ENCODE measurements around the gene SLC26A6. TPM values are rescaled to one million over a fixed set of nuclear protein-coding genes. Genes with fewer than 3 reads are reported as not detected.

SLC26A6 gene
- total and polyA plus RNA-seq, 2 of the 13 experiments (the other 11 are each of a cell fraction or from before 2014, with no cell fraction given): 40.7 to 184 TPM

GRCh38 chr3:48662753-48663488 is 27.7 kb upstream of the SLC26A6 start, which contains the start of gene CELSR3 (continued):
- peak; percentile 65; the same call in 1 of the 2 replicates for TF ChIP-seq KDM2A (CRISPR knock-in tag; IDR thresholded peaks at IDR 0.05; ENCODE audit: borderline replicate concordance, low read depth)
- TF ChIP-seq POLR2A (IDR thresholded peaks at IDR 0.05; ENCODE audit: insufficient read depth in 1 of 2, low read depth in 2 of 2, low read length in 2 of 2): peak in 1 of 2 experiments; percentile 58; a peak in 2 of 4 replicates
- no peak for TF ChIP-seq ZNF274 (CRISPR knock-in tag; IDR thresholded peaks at IDR 0.05)
- TF ChIP-seq ZMYM2 (CRISPR knock-in tag; IDR thresholded peaks at IDR 0.05): 0 out of 2 replicates have a peak, but pooled peaks have one; percentile 50
- TF ChIP-seq ZNF432 (CRISPR knock-in tag; IDR thresholded peaks at IDR 0.05; ENCODE audit: borderline replicate concordance): no peak
- no peak for TF ChIP-seq ZNF614 (CRISPR knock-in tag; IDR thresholded peaks at IDR 0.05; ENCODE audit: borderline replicate concordance)

GRCh38 chr3:48662145-48662752 is 27.0 kb upstream of the SLC26A6 start:
- DNase-seq (ENCODE audit: low spot score): no peak
- Histone ChIP-seq H3K4me1 (ENCODE audit: insufficient read depth, low read length) (peaks cover 21% of the 10 kb centered on the region), H3K27me3 (ENCODE audit: control insufficient read depth in 1 of 2, insufficient read depth in 2 of 2, low read length in 2 of 2) (no peaks in the 10 kb centered on the region), H3K4me2 (ENCODE audit: low read depth, low read length) (peak overlapping the region; percentile 67), H3K27ac (ENCODE audit: extremely low read length, insufficient read depth, low read length) (peak overlapping the region; percentile 96), H3K9me3 (ENCODE audit: low read length) (no peaks in the 10 kb centered on the region), H2AFZ (ENCODE audit: low read length) (no peak overlapping the region), H3K9ac (ENCODE audit: insufficient read depth, low read depth, low read length) (peak overlapping the region; percentile 68), H4K20me1 (ENCODE audit: insufficient read depth, low read length) (peaks cover 6% of the 10 kb centered on the region), H3K36me3 (replicated peaks in 1 of 2; ENCODE audit: control insufficient read depth in 1 of 2, insufficient read depth in 2 of 2, low read length in 2 of 2) (peaks cover 1 to 3% of the 10 kb centered on the region in 2 experiments; a peak in 2 of 5 replicates), H3K79me2 (ENCODE audit: insufficient read depth, low read length) (no peaks in the 10 kb centered on the region), H3K4me3 (replicated peaks in 1 of 3; ENCODE audit: insufficient read depth in 1 of 3, low read depth in 2 of 3, low read length in 3 of 3) (peak overlapping the region; percentile 56 to 77 (median 58); a peak in 5 of 6 replicates)
- WGBS (ENCODE audit: low lambda C conversion rate): 43% methylated on average over 28 of the region's 46 CpGs
- ChIA-PET POLR2A (interaction anchor here (0.6 to 4.0 kb wide), 16 partner anchors 24 to 235 kb away, joined by 3 to 40 read pairs (median 4); partner anchors contain the start of genes CCDC51, IP6K2, NCKIPSD and PFKFB4), CTCF (ENCODE audit: low intra/inter-chr PET ratio, low total read pairs) (no interaction called here)
- FAIRE-seq: no peak
- intact Hi-C loops (cut with micrococcal nuclease; ENCODE audit: unreplicated experiment) (no loop called here), in situ Hi-C loops (cut with HindIII; ENCODE audit: extremely low pct_ligation_motif_present, low pct_unique_long_range_greater_than_20kb) (no loop called here)
- ATAC-seq: peak; percentile 5
- BruUV-seq (replicated peaks): no TSS peak
- TF ChIP-seq SAP130 (CRISPR knock-in tag; IDR thresholded peaks at IDR 0.05; ENCODE audit: low read depth) (no peak), TAF15 (IDR thresholded peaks at IDR 0.05; ENCODE audit: low read depth, low read length, poor library complexity, severe bottlenecking) (peak; percentile 22), ARHGAP35 (CRISPR knock-in tag; IDR thresholded peaks at IDR 0.05; ENCODE audit: borderline replicate concordance) (no peak), HNRNPH1 (optimal IDR thresholded peaks at IDR 0.05; ENCODE audit: low read depth, low read length) (no peak), ZNF850 (CRISPR knock-in tag; conservative IDR thresholded peaks at IDR 0.05) (no peak), ZNF34 (CRISPR knock-in tag; IDR thresholded peaks at IDR 0.05; ENCODE audit: borderline replicate concordance) (0 out of 2 replicates have a peak, but pooled peaks have one; percentile 13), WIZ (CRISPR knock-in tag; IDR thresholded peaks at IDR 0.05) (no peak), AGO2 (optimal IDR thresholded peaks at IDR 0.05; ENCODE audit: low read depth, low read length) (peak; percentile 3), ETS1 (CRISPR knock-in tag; IDR thresholded peaks at IDR 0.05) (no peak), SMYD3 (CRISPR knock-in tag; IDR thresholded peaks at IDR 0.05) (no peak), TEAD2 (CRISPR knock-in tag; IDR thresholded peaks at IDR 0.05) (no peak), RXRB (CRISPR knock-in tag; IDR thresholded peaks at IDR 0.05; ENCODE audit: borderline replicate concordance) (no peak), MAFF (IDR thresholded peaks at IDR 0.05; ENCODE audit: low read depth, low read length) (no peak), POLR2A (IDR thresholded peaks at IDR 0.05; ENCODE audit: insufficient read depth in 1 of 2, low read depth in 2 of 2, low read length in 2 of 2) (peak in 1 of 2 experiments; percentile 5; a peak in 1 of 4 replicates), ATF5 (CRISPR knock-in tag; IDR thresholded peaks at IDR 0.05; ENCODE audit: low read depth) (no peak), NR2F6 (IDR thresholded peaks at IDR 0.05) (no peak), NR2F6 (CRISPR knock-in tag; IDR thresholded peaks at IDR 0.05) (no peak), ATF1 (CRISPR knock-in tag; IDR thresholded peaks at IDR 0.05) (no peak)

All from HepG2 (cell line).